ENCODE results near the gene USF2.
"Not testable (repeated sequence)": the region's sequence is repeated elsewhere in the genome, so short reads cannot be mapped to it uniquely, and the experiment has no call there.

USF2 gene, protein sequence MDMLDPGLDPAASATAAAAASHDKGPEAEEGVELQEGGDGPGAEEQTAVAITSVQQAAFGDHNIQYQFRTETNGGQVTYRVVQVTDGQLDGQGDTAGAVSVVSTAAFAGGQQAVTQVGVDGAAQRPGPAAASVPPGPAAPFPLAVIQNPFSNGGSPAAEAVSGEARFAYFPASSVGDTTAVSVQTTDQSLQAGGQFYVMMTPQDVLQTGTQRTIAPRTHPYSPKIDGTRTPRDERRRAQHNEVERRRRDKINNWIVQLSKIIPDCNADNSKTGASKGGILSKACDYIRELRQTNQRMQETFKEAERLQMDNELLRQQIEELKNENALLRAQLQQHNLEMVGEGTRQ

GRCh38 chr19:35268536-35269437 lies at the start of gene USF2:
TSS of gene USF2 (plus strand) at chr19:35268962. CDS start at chr19:35269102, 140 bp downstream.
- peak; percentile 81 for DNase-seq

GRCh38 chr19:35219008-35219407 lies 49.8 kb upstream of the USF2 start:
- DNase-seq = no peak

- DNase-seq = no peak
These were observed 48.3 kb upstream of the USF2 start for GRCh38 chr19:35220315-35220921.

GRCh38 chr19:35220973-35221590 lies 47.7 kb upstream of the USF2 start:
- DNase-seq = not testable (repeated sequence)

DNA sequence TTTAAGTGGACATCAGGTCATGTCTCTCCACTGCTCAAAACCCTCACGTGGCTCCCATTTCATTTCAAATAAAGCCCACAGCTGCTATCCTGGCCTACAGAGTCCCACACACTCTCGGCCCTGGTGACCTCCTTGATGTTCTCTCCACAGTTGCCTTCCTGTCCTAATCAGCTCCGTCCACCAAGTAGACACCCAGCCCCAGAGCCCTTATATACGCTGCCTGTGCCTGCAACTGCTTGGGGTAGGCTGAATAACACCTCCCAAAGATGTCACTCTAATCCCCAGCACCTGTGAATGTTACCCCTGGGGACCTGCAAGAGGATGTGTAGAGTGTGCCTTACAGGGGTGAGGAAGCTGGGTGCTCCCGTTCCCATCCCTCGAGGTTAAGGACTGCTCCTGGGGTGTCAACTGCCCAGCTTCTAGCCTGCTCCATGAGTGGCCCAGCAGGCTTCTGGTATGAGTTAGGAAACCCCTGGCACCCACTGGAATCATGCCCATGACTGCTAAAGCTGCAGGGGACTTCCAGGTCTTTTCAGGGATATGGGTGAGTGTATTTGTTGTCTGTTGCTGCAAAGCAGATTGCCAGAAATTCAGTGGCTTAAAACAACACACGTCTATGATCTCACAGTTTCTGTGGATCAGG lies 46.3 kb upstream of the USF2 start:
- DNase-seq = no peak

DNA sequence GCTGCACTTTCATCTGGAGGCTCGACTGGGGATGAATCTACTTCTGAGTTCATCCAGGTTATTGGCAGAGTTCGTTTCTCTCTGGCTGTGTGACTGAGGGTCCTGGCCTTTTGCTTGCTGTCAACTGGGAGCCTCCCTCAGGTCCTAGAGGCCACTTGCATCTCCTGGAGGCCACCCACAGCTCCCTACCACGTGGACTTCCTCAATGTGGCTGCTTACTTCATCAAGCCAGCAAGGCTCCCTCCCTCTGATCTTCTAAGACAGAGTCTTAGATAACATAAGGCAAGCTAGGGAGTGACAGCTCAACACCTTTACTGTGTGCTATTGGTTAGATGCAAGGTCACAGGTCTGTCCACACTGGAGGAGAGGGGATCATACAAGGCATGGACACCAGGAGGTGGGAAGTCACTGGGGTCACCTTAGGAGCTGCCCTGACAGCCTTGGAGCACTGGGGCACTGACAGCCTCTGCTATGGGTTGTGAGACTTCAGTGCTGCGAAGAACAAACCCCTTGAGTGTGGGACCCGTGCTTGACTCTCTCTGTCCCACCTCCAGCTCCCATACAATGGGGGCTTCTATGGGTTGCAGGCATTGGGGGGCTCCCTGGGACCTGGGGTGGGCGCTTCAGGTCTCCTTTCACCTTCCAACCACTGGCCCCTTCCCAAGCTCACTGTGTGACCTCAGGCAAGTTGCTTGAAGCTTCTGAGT lies 45.5 kb upstream of the USF2 start:
- DNase-seq = no peak

DNA sequence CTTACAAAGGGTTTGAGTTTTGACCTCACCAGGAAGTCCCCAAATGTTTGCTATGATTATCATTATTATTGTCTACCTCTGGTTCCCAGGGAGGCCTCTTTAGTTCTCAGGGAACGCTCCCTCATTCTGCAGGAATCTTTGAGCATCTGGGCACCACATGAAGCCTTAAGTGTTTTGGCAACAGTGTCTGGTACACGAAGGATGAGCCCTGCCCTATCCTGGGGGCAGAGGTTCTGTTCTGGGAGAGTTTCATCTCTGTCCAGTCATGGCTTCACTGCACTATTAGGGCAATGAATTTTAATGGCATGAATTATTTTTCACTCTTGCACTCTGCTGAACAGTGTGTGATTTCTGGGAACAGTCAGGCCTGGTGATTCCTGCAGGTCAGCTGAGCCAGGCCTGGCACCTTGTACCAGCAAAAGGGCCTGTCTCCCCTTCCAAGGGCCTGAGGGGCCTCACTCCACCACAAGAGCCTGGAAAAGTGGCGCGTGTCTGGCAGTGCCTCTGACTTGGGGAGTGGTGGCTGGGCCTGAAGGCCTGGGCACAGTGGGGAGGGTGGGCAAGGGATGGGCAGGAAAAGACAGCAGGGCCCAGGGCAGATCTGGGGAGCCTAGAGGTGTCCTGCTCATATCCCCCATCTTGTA lies 44.8 kb upstream of the USF2 start:
- DNase-seq = no peak

GRCh38 chr19:35224681-35225571 lies 43.8 kb upstream of the USF2 start:
- peak; percentile 28 for DNase-seq

GRCh38 chr19:35225951-35226350 lies 42.8 kb upstream of the USF2 start:
- no peak for DNase-seq

DNA sequence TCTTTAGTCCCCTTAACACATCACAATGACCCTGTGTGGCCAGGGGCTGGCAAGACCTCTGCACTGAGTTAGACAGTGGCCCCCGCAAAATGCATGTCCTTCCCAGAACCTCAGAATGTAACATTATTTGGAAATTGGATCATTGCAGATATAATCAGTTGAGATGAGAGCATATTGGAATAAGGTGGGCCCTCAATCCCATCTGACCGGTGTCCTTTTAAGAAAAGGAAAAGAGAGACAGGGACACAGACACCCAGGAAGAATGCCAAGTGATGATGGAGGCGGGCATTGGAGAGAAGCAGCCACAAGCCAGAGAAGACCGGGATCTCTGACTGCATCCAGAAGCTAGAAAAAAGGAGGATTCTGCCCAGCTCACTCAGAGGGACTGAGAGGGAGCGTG lies 42.0 kb upstream of the USF2 start:
- no peak for DNase-seq

DNA sequence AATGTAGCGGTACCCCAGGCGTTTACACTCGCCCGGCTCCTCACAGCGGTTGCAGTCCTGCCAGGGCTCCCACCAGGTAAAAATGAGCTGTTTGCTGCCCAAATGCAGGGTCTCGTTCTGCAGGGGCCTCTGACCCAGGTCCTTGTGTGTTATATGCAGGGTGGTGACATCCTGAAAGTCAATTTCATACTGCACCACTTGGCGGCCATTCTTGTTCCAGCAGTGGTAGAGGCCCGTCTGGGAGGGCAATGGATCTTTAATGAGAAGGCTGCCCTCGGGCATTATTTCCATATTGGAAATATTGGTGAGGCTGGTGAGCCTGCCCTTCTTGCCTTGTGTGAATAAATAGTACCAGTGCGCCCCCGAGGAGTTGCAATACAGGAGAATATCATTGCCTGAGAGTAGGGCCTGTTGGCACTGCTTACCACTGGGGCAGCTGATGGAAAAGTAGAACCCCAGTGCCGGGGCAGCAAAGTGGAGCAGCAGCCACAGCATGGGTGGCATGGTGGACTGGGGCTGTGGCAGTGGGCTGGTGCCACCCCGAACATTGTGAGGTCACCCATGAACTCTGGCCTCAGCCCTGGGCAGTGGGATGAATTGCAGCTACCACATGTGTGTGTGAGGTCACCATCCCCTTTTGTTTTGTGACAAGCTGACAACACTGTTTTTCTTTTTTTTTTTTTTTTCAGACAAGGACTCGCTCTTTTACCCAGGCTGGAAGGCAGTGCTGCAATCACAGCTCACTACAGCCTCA lies 40.4 kb upstream of the USF2 start, which contains the start of gene FAM187B:
Gene FAM187B, minus strand, starts transcription at position 563 of the 754 bp plus-strand sequence. Its CDS starts 59 bp downstream, at position 504.
- DNase-seq = no peak

DNA sequence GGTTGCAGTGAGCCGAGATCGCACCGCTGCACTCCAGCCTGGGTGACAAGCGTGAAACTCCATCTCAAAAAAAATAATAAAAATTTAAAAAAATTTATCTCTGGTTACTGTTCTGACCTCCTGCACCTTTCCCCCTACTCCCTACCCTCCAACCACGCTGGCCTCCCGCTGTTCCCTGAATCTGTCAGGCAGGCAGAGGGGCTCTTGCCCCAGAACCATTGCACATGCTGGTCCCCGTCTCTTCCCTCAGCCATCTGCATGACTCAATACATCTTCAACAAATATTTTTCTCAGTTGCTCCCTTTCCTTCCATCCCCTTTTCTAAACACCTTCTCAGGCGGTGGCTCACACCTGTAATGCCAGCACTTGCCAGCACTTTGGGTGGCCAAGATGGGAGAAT lies 39.2 kb upstream of the USF2 start:
- no peak for DNase-seq

GRCh38 chr19:35231956-35232645 lies 36.7 kb upstream of the USF2 start:
- DNase-seq = no peak

DNA sequence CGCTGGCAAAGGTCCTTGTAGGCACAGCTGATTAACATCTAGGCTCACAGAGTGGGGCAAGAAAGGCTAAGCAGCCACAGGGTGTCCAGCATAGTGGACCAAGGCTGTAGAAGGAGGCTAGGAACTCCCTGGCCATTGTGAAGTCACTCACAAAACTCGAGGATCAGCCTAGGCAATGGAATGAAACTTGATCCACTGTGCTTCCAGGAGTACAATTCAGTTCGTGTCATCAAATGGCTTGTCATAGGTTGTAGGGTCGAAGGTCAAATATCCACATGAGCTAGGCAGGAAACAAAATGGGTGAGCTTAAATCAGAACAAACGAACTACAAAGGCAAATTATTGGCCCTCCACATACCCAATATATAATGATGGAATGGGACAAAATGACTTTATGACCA lies 35.9 kb upstream of the USF2 start:
- no peak for DNase-seq

- no peak for DNase-seq
These were observed 31.9 kb upstream of the USF2 start for GRCh38 chr19:35236638-35237400.

DNA sequence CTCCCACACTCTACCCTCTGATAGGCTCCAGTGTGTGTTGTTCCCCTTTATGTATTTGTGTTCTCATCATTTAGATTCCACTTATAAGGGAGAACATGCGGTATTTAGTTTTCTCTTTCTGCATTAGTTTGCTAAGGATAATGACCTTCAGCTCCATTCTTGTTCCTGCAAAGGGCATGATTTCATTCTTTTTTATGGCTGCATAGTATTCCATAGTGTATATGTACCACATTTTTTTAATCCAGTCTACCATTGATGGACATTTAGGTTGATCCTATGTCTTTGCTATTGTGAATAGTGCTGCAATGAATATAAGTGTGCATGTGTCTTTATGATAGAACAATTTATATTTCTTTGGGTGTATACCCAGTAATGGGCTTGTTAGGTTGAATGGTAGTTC lies 29.2 kb upstream of the USF2 start:
- DNase-seq = not testable (repeated sequence)

DNA sequence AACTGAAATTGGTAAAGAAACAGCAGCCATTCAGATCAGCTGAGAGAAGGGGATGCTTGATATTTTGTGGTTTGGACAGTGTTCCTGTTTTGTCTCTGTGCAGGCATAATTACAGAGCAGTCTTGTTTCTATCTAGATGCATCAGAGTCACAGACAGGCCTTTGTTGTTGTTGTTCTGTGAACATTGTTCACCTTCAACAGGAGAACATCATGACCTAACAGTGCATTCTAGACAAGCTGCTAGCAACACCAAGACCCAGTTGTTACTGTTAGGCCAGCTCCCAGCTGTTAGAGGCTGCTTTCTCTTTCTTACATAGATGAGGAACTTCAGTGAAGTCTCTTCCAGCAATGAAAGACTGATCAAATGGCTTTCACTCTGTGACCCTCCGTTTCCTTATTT lies 28.4 kb upstream of the USF2 start:
- DNase-seq = no peak

- no peak for DNase-seq
These were observed 27.3 kb upstream of the USF2 start for GRCh38 chr19:35241417-35241816.
